Measurements from ENCODE around the gene UNC13D.

DNA sequence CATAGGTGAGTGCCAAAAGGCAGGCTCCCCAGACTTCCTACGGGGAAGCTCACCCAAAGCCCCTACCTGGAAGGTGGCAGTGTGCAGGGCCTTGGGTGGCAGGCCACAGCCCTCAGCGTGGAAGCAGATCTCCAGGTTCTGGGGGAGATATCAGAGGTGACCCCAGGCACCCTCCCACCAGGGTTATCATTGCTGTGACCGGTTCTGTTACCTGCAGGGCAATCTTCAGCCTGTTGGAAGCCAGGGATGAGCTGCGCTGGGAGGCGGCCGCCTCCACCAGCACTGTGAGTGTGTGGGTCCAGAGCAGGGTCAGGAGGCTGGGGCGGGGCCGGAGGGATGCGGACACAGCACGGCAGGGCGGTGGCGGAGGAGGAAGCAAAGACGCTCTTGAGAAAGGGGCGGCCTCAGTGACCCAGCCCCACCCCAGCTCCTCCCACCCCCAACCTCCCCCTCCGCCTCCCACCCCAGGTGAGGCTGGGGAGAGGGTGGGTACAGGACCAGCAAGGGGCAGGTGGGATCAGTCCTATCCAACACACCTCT lies 13.1 kb downstream of the UNC13D start:
- TF ChIP-seq, protein P1, sequence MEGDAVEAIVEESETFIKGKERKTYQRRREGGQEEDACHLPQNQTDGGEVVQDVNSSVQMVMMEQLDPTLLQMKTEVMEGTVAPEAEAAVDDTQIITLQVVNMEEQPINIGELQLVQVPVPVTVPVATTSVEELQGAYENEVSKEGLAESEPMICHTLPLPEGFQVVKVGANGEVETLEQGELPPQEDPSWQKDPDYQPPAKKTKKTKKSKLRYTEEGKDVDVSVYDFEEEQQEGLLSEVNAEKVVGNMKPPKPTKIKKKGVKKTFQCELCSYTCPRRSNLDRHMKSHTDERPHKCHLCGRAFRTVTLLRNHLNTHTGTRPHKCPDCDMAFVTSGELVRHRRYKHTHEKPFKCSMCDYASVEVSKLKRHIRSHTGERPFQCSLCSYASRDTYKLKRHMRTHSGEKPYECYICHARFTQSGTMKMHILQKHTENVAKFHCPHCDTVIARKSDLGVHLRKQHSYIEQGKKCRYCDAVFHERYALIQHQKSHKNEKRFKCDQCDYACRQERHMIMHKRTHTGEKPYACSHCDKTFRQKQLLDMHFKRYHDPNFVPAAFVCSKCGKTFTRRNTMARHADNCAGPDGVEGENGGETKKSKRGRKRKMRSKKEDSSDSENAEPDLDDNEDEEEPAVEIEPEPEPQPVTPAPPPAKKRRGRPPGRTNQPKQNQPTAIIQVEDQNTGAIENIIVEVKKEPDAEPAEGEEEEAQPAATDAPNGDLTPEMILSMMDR (IDR thresholded peaks at IDR 0.05 in 2 of 3, conservative IDR thresholded peaks at IDR 0.05 in 1 of 3; ENCODE audit: borderline replicate concordance in 1 of 3, insufficient read depth in 1 of 3, low read depth in 2 of 3, low read length in 2 of 3), result no peak
- TF ChIP-seq, protein P2, sequence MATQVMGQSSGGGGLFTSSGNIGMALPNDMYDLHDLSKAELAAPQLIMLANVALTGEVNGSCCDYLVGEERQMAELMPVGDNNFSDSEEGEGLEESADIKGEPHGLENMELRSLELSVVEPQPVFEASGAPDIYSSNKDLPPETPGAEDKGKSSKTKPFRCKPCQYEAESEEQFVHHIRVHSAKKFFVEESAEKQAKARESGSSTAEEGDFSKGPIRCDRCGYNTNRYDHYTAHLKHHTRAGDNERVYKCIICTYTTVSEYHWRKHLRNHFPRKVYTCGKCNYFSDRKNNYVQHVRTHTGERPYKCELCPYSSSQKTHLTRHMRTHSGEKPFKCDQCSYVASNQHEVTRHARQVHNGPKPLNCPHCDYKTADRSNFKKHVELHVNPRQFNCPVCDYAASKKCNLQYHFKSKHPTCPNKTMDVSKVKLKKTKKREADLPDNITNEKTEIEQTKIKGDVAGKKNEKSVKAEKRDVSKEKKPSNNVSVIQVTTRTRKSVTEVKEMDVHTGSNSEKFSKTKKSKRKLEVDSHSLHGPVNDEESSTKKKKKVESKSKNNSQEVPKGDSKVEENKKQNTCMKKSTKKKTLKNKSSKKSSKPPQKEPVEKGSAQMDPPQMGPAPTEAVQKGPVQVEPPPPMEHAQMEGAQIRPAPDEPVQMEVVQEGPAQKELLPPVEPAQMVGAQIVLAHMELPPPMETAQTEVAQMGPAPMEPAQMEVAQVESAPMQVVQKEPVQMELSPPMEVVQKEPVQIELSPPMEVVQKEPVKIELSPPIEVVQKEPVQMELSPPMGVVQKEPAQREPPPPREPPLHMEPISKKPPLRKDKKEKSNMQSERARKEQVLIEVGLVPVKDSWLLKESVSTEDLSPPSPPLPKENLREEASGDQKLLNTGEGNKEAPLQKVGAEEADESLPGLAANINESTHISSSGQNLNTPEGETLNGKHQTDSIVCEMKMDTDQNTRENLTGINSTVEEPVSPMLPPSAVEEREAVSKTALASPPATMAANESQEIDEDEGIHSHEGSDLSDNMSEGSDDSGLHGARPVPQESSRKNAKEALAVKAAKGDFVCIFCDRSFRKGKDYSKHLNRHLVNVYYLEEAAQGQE (IDR thresholded peaks at IDR 0.05; ENCODE audit: low read depth), result no peak
- TF ChIP-seq JUND (IDR thresholded peaks at IDR 0.05) (no peak), POLR2A (IDR thresholded peaks at IDR 0.05; ENCODE audit: borderline replicate concordance, extremely low read depth, insufficient read depth, insufficient read length) (no peak), POLR2AphosphoS5 (IDR thresholded peaks at IDR 0.05; ENCODE audit: low read depth, low read length) (no peak), CBX3 (IDR thresholded peaks at IDR 0.05; ENCODE audit: low read depth) (no peak), FOSL1 (IDR thresholded peaks at IDR 0.05; ENCODE audit: low read depth) (no peak), ZNF274 (IDR thresholded peaks at IDR 0.05; ENCODE audit: low read depth, low read length) (no peak), EZH2phosphoT487 (IDR thresholded peaks at IDR 0.05; ENCODE audit: borderline replicate concordance) (no peak), CEBPB (IDR thresholded peaks at IDR 0.05; ENCODE audit: low read depth) (no peak), YY1 (IDR thresholded peaks at IDR 0.05; ENCODE audit: extremely low read depth, insufficient replicate concordance, low read depth, low read length) (no peak)
- TF ChIP-seq, protein P3, sequence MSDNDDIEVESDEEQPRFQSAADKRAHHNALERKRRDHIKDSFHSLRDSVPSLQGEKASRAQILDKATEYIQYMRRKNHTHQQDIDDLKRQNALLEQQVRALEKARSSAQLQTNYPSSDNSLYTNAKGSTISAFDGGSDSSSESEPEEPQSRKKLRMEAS (IDR thresholded peaks at IDR 0.05), result no peak
